Sigmoid colon (tissue), 7 donors: ENCODE measurements around the gene SYNJ2. TPM values are rescaled to one million over a fixed set of nuclear protein-coding genes. Genes with fewer than 3 reads are reported as not detected.

Source experiments
- DNase-seq: peaks from one replicate; pipeline ENCODE4 v3.0.0-alpha.2; 2019
- H3K27ac ChIP-seq, 4 donors: fragments of 200-600 bp; sonication (generic); one replicate each; pipeline ENCODE4 v1.5.1; 2016 to 2019; ENCODE audit warnings: mild to moderate bottlenecking in 1 of 4
- H3K27me3 ChIP-seq, 3 donors: fragments of 200-600 bp; sonication (generic); one replicate each; pipeline ENCODE4 v1.5.1; 2019; ENCODE audit warnings: mild to moderate bottlenecking in 1 of 3
- H3K36me3 ChIP-seq, 4 donors: fragments of 200-600 bp; sonication (generic); one replicate each; pipeline ENCODE4 v1.5.1; 2016 to 2019
- H3K4me1 ChIP-seq, 4 donors: fragments of 200-600 bp; sonication (generic); one replicate each; pipeline ENCODE4 v1.5.1; 2017 to 2019
- H3K4me3 ChIP-seq, 4 donors: fragments of 200-600 bp; sonication (generic); one replicate each; pipeline ENCODE4 v1.5.1; 2017 to 2019; ENCODE audit warnings: mild to moderate bottlenecking in 2 of 4, moderate library complexity in 1 of 4
- H3K9me3 ChIP-seq, 4 donors: fragments of 200-600 bp in 3 of 4; sonication (generic) in 3 of 4; one replicate each; pipeline versions ENCODE4 v1.5.1 to v1.6.1; 2013 to 2019
- EP300 ChIP-seq, 4 donors: sonication (generic); formaldehyde crosslinking; IDR thresholded peaks; one replicate each; pipeline ENCODE4 v1.6.1; 2017; ENCODE audit warnings: antibody characterized with exemption in 4 of 4
- POLR2A ChIP-seq, 2 donors: fragments of 450-650 bp; IDR thresholded peaks; one replicate each; pipeline ENCODE4 v1.6.1; 2016; ENCODE audit warnings: antibody characterized with exemption in 2 of 2, mild to moderate bottlenecking in 2 of 2, moderate library complexity in 2 of 2
- POLR2AphosphoS5 ChIP-seq, 4 donors: sonication (generic); formaldehyde crosslinking; IDR thresholded peaks; one replicate each; pipeline ENCODE4 v1.6.1; 2017; ENCODE audit warnings: antibody characterized with exemption in 4 of 4
- WGBS, 2 donors: extraction: QIAGEN DNeasy Blood & Tissue Kit; methylation state at CpG; one replicate each; pipeline ENCODE4 v1.1.7; 2013; 5-methylcytosine and 5-hydroxymethylcytosine counted together
- intact Hi-C: fragments of 100-400 bp; cut with DNase I; formaldehyde crosslinking; loops from one replicate; pipeline ENCODE4 v1.15.1; 2023
- polyA plus RNA-seq, 3 donors: library from polyadenylated mRNA; stranded (reverse); fragments of 200-250 nt; gene quantifications; one replicate each; pipeline ENCODE4 v1.2.3, GENCODE V29; 2013
- total RNA-seq, 4 donors: library from RNA; depleted of rRNA; stranded (reverse); fragments of >200 nt; gene quantifications; one replicate each; pipeline ENCODE4 v1.1.0, GENCODE V29; 2016
- TF ChIP-seq, protein P1 (sequence below), 4 experiments: fragments of 450-650 bp in 3 of 4; fragments of 200-600 bp in 1 of 4; IDR thresholded peaks; one replicate each; pipeline ENCODE4 v1.5.1; 2016 to 2019; ENCODE audit warnings: antibody characterized with exemption in 4 of 4, mild to moderate bottlenecking in 3 of 4, moderate library complexity in 2 of 4
- donor health status: healthy with polysubstance abuse.
- donor health status: Bipolar disorder and iron deficiency.
- donor health status: healthy.

The SYNJ2 gene
- total and polyA plus RNA-seq, 7 donors, result 8.7 to 22.9 (median 12.9) TPM

DNA sequence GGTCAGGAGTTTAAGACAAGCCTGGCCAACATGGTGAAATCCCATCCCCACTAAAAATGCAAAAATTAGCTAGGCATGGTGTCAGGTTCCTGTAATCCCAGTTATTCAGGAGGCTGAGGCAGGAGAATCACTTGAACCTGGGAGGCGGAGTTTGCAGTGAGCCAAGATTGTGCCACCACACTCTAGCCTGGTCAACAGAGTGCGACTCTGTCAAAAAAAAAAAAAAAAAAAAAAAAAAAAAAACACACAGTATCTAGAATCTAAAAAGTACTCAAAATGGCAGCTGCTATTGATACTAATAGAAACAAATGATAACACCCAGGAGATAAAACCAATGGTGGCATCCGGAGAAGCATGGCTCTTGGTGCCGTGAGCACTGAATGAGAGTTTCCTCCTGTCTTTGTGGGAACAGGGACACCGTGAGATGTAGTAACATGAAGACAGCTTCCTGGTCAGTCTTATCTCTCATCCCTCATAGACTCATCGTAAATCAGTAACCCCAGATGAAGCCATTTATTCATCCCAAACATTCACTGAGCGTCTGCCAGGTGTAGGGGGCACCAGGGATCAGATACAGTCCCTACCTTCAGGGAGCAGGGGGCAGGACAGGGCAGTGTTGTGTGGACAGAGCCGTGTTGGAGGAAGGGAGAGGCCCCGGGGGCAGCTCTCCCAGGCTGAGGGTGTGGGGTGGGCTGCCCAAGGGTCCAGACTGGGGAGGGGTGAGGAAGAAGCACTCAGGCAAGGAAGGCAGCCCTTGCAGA lies 66.1 kb downstream of the SYNJ2 start:
- 68 to 81% methylated on average over 9 of the region's 9 CpGs for WGBS, 2 donors
- TF ChIP-seq POLR2A (IDR thresholded peaks at IDR 0.05), result no peak
- no peak for TF ChIP-seq POLR2AphosphoS5 (IDR thresholded peaks at IDR 0.05)
- TF ChIP-seq, protein P1, sequence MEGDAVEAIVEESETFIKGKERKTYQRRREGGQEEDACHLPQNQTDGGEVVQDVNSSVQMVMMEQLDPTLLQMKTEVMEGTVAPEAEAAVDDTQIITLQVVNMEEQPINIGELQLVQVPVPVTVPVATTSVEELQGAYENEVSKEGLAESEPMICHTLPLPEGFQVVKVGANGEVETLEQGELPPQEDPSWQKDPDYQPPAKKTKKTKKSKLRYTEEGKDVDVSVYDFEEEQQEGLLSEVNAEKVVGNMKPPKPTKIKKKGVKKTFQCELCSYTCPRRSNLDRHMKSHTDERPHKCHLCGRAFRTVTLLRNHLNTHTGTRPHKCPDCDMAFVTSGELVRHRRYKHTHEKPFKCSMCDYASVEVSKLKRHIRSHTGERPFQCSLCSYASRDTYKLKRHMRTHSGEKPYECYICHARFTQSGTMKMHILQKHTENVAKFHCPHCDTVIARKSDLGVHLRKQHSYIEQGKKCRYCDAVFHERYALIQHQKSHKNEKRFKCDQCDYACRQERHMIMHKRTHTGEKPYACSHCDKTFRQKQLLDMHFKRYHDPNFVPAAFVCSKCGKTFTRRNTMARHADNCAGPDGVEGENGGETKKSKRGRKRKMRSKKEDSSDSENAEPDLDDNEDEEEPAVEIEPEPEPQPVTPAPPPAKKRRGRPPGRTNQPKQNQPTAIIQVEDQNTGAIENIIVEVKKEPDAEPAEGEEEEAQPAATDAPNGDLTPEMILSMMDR (IDR thresholded peaks at IDR 0.05), result no peak
- no peak for TF ChIP-seq EP300 (IDR thresholded peaks at IDR 0.05)
- H3K4me3 ChIP-seq, result no peak overlapping the region
- no peak overlapping the region for H3K27ac ChIP-seq
- no peak for DNase-seq
- intact Hi-C loops, result no loop called here
- H3K36me3 ChIP-seq, result peaks cover 0 to 4% (median 0%) of the 10 kb centered on the region in 4 donors
- H3K27me3 ChIP-seq, result no peaks in the 10 kb centered on the region
- H3K4me1 ChIP-seq, result peaks cover 0 to 27% (median 15%) of the 10 kb centered on the region in 4 donors
- H3K9me3 ChIP-seq, result no peaks in the 10 kb centered on the region

DNA sequence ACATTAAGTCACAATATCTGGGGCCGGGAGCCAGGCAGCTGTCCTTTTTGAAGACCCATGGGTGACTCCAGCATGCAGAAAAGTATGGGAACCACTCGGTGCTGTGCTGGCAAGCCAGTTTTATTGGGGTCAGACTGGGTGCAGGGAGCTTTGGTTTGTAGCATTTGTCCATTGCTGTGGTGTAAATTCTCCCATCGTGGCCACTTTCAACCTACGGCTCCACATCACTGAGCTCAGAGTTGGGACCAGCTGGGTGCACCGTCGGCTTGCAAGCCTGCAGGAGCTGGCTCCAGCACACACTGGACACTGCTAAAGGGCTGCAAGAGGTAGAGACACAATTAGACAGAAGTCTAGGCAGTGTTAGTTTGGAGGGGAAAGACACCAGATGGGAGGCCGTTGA lies 66.9 kb downstream of the SYNJ2 start:
- no peak for DNase-seq
- Histone ChIP-seq H3K4me1 (peaks cover 0 to 18% (median 6%) of the 10 kb centered on the region in 4 donors), H3K9me3 (no peaks in the 10 kb centered on the region), H3K36me3 (peaks cover 0 to 4% (median 0%) of the 10 kb centered on the region in 4 donors), H3K27me3 (no peaks in the 10 kb centered on the region), H3K27ac (no peak overlapping the region), H3K4me3 (no peak overlapping the region)
- intact Hi-C loops, result no loop called here
- WGBS, 2 donors, result 95% methylated on average over 7 of the region's 7 CpGs
- no peak for TF ChIP-seq EP300 (IDR thresholded peaks at IDR 0.05)

DNA sequence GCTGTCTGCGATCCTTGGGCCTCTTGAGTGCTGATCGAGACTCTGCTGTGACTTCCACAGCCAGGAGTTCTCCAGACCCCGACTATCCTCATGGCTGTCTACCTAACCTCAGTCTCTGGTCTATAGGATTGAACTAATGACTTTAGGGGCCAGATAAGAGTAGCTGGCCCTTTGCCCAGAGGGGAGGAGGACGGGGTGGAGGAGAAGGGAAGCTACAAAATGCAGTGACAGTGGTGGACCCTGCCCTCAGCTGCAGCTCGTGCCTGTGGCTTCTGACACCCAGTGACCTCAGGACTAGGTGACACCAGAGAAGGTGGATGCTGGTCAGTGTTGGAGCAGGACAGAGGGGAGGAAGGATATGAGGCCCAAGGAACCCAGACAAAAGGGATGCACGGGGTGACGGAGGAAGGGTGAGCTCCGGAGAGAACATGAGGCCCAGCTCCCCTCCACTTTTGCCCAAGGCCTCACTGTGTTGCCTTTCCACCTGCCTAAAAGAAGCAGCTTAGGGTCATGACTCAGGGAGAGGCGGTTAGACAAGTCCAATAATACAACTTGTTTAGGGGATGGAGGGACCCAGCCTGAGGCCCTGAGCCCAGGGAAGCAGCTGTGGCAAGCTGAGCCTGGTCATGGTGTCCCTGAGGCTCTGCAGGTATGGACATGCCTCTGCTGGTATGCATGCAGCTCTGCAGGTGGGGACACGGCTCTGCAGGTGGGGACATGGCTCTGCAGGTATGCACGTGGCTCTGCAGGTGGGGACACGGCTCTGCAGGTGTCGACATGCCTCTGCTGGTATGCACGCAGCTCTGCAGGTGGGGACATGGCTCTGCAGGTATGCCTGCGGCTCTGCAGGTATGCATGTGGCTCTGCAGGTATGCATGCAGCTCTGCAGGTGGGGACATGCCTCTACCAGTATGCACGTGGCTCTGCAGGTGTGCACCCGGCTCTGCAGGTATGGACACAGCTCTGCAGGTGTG lies 67.7 kb downstream of the SYNJ2 start:
- Histone ChIP-seq H3K9me3 (no peaks in the 10 kb centered on the region), H3K4me3 (no peak overlapping the region), H3K36me3 (peaks cover 0 to 4% (median 0%) of the 10 kb centered on the region in 4 donors), H3K27me3 (no peaks in the 10 kb centered on the region), H3K4me1 (peaks cover 0 to 11% (median 0%) of the 10 kb centered on the region in 4 donors), H3K27ac (no peak overlapping the region)
- peak; percentile 55 for DNase-seq
- intact Hi-C loops, result no loop called here
- TF ChIP-seq, protein P1 (IDR thresholded peaks at IDR 0.05), result no peak
- TF ChIP-seq POLR2A (IDR thresholded peaks at IDR 0.05), result no peak
- TF ChIP-seq POLR2AphosphoS5 (IDR thresholded peaks at IDR 0.05), result no peak
- TF ChIP-seq EP300 (IDR thresholded peaks at IDR 0.05), result no peak
- 81 to 92% methylated on average over 17 of the region's 17 CpGs for WGBS, 2 donors

DNA sequence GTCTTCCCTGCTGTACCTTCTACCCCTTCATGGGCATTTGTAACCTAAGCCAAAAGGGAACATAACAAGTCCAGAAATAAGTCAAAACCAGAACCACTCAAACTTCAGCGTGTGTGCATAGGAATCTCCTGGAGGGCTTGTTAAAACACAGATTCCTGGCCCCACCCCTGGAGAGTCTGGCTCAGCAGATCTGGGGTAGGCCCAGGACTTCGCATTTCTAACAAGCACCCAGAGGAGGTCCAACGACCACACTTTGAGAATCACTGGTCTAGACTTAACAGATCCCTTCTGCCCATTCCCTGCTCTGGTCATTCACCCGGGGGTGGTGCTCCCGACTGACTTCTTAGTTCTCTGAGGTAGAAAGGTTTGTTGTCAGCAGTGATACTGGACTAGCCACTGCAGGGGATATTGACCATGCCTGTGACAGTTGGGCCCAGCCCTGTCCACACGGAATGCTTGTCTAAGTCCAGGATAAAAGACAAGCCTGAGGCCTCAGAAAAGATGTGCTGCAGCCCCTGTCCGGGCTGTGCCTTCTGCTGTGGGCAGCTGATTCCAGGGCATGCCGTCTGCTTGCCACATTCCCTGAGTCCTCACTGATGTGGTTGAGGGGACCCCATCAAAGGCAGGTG lies 68.6 kb downstream of the SYNJ2 start:
- intact Hi-C loops, result no loop called here
- DNase-seq, result peak; percentile 43
- Histone ChIP-seq H3K36me3 (peaks cover 0 to 4% (median 0%) of the 10 kb centered on the region in 4 donors), H3K4me1 (peaks cover 0 to 11% (median 0%) of the 10 kb centered on the region in 4 donors), H3K4me3 (no peak overlapping the region), H3K9me3 (no peaks in the 10 kb centered on the region), H3K27ac (no peak overlapping the region), H3K27me3 (no peaks in the 10 kb centered on the region)
- WGBS, 2 donors, result 85 to 90% methylated on average over 8 of the region's 8 CpGs
- no peak for TF ChIP-seq POLR2AphosphoS5 (IDR thresholded peaks at IDR 0.05)
- TF ChIP-seq, protein P1 (IDR thresholded peaks at IDR 0.05), result no peak
- no peak for TF ChIP-seq EP300 (IDR thresholded peaks at IDR 0.05)
- no peak for TF ChIP-seq POLR2A (IDR thresholded peaks at IDR 0.05)
